ENCODE measurements around the gene CDC20. TPM values are rescaled to one million over a fixed set of nuclear protein-coding genes. Genes with fewer than 3 reads are reported as not detected.

CDC20 gene
- 29.1 and 66.4 TPM in 2 replicates for total RNA-seq

GRCh38 chr1:43358746-43359693 lies at the start of gene CDC20:
CDC20 (plus strand) TSS chr1:43358981; CDS start chr1:43359216, 235 bp downstream.

GRCh38 chr1:43337588-43337987 lies 21.2 kb upstream of the CDC20 start, which contains the start of gene MPL:
MPL (plus strand) TSS chr1:43337818; CDS start chr1:43337849, 31 bp downstream.

GRCh38 chr1:43367904-43368645 lies 9.3 kb downstream of the CDC20 start, which contains the start of gene ELOVL1:
ELOVL1 (minus strand) TSS chr1:43368011; CDS start chr1:43365609, 2,402 bp downstream.

DNA sequence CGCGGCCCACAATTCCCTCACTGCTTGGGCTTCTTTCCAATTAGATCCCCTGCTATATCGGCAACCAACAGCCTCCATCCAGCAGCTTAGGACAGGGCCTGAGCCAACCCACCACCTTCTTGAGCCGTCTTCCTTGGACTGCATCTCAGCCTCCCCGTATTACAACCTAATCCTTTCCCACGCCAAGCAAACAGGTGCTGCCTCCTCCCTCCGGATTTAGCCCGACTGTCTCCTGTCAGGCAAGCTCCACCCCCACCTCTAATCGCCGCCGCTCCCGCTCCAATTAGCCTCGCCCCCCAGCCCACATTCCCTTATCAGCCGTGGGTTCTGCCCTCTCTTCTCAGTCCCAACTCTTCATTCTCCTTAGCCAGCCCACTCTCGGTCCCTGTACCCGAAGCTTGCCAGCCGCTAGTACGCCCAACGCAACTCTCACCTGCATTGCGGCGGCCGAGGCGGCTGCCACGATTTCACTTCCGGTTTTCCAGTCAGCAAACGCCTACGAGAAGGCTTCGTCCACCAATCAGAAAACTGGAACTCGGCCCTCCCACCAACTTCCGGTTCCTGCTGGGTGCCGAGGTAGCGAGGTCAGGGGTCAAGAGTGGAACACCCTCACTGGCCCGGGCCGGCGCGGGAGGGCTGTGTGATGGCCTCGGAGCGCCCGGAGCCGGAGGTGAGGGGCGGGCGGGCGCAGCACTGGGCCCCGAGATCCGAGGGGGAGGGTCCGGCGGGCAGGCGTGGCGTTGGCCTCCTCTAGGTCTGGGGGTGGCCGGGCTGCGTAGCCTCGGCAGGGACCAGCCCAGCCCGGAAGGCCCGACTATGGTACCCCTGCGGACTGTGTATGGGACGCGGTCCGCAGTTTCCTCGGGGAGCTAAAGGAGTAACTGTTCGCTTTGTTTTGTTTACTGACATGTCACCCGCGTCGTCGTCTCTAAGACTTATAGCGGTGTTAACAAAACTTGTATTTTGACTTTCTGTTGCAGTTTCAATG lies 30.8 kb downstream of the CDC20 start, which contains the start of the genes MED8 and SZT2:
Gene MED8 (minus strand): TSS at position 475 of the 988 bp plus-strand sequence. CDS start 36 bp downstream, at position 439.
Gene SZT2 (plus strand): TSS at position 574 of the 988 bp plus-strand sequence. CDS start 70 bp downstream, at position 644.

Other genes starting within 250 kb of the CDC20 start
- 66.1 and 81.1 TPM in 2 replicates for gene EBNA1BP2, start 186.7 kb upstream of the CDC20 start, total RNA-seq
- gene CFAP57, start 186.7 kb upstream of the CDC20 start, total RNA-seq, result 0.16 and 0.31 TPM in 2 replicates
- gene TMEM125, start 89.0 kb upstream of the CDC20 start, total RNA-seq, result 0.06 TPM in 1 of 2 replicates, not detected in the other
- not detected in 2 replicates for gene C1orf210, start 73.4 kb upstream of the CDC20 start, total RNA-seq
- 740 and 1,208 TPM in 2 replicates for gene TIE1, start 58.0 kb upstream of the CDC20 start, total RNA-seq
- gene MPL, start 21.2 kb upstream of the CDC20 start, total RNA-seq, result 0.06 TPM in 1 of 2 replicates, not detected in the other
- gene ELOVL1, start 9.0 kb downstream of the CDC20 start, total RNA-seq, result 46.8 and 67.8 TPM in 2 replicates
- 37.7 and 42.8 TPM in 2 replicates for gene MED8, start 30.8 kb downstream of the CDC20 start, total RNA-seq
- gene SZT2, start 30.9 kb downstream of the CDC20 start, total RNA-seq, result 10.5 and 28.6 TPM in 2 replicates
- 97.0 and 258 TPM in 2 replicates for gene HYI, start 95.0 kb downstream of the CDC20 start, total RNA-seq
- gene PTPRF, start 171.9 kb downstream of the CDC20 start, total RNA-seq, result 58.9 and 785 TPM in 2 replicates

All from bladder microvascular endothelial cell (primary cell).